BJ (cell line): ENCODE data around the gene ZNF883. TPM values are rescaled to one million over a fixed set of nuclear protein-coding genes. Genes with fewer than 3 reads are reported as not detected.
A peak's percentile ranks its signal among the peaks of the same experiment; 100 is the strongest.

Experiments
- CTCF ChIA-PET: fragments of 350-600 bp; formaldehyde crosslinking; extraction: SDS; loops from one replicate; lab custom pipeline; 2021; ENCODE audit warnings: antibody characterized with exemption, inconsistent platforms; lab: Yijun Ruan, JAX
- POLR2A ChIA-PET: fragments of 300-600 bp; sonication (Branson Sonifier 250); formaldehyde crosslinking; extraction: SDS; loops from one replicate; lab custom pipeline; 2021; ENCODE audit warnings: antibody characterized with exemption; lab: Charles Lee
- DNase-seq: peaks from one replicate; pipeline ENCODE4 v3.0.0-alpha.2; 2011; ENCODE audit warnings: low read depth
- H3K27me3 ChIP-seq: 2 replicates; pipeline ENCODE4 v1.6.0; 2011; ENCODE audit warnings: low read length; ENCODE audit not compliant: control insufficient read depth, insufficient read depth
- H3K36me3 ChIP-seq: 2 replicates; pipeline ENCODE4 v1.5.1; 2011; ENCODE audit warnings: low read length; ENCODE audit not compliant: control insufficient read depth, insufficient read depth
- H3K4me3 ChIP-seq: 2 replicates; pipeline ENCODE4 v1.5.1; 2011; ENCODE audit warnings: low read depth, mild to moderate bottlenecking, control low read depth, low read length
- polyA plus RNA-seq: library from polyadenylated mRNA; depleted of rRNA; stranded (reverse); fragments of >200 nt; gene quantifications from 2 replicates; pipeline ENCODE4 v1.2.3, GENCODE V29; 2011
- TF ChIP-seq, protein P1 (sequence below): IDR thresholded peaks from 2 replicates; pipeline ENCODE4 v1.5.1; 2011; ENCODE audit warnings: low read depth, mild to moderate bottlenecking, control low read depth, inconsistent platforms, low read length, moderate library complexity; ENCODE audit not compliant: insufficient read depth

ZNF883 gene
- polyA plus RNA-seq, 1 experiment, result 0.53 TPM

DNA sequence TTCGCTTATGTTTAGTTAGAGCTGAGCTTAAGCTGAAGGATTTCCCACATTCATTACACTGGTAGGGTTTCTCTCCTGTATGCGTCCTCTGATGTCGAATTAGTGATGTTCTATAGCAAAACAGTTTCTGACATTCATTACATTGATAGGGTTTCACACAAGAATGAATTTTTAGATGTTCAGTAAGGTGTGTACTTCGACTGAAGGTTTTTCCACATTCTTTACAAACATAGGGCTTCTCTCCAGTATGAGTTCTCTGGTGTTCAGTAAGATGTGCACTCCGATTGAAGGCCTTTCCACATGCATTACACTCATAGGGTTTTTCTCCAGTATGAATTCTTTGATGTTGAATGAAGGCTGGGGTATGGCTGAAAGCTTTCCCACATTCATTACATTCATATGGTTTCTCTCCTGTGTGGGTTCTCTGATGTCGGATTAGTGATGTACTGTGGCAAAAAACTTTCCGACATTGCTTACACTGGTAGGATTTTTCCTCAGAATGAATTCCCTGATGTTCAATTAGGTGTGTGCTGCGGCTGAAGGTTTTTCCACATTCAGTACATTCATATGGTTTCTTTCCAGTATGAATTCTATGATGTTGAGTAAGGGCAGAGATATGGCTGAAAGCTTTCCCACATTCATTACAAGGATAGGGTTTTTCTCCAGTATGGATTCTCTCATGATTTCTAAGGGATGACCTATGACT, 14.6 kb downstream of the ZNF883 start:
- POLR2A ChIA-PET, result no interaction called here
- Histone ChIP-seq H3K4me3 (no peak overlapping the region), H3K27me3 (no peaks in the 10 kb centered on the region), H3K36me3 (no peaks in the 10 kb centered on the region)
- CTCF ChIA-PET, result no interaction called here
- DNase-seq, result no peak
- TF ChIP-seq, protein P1, sequence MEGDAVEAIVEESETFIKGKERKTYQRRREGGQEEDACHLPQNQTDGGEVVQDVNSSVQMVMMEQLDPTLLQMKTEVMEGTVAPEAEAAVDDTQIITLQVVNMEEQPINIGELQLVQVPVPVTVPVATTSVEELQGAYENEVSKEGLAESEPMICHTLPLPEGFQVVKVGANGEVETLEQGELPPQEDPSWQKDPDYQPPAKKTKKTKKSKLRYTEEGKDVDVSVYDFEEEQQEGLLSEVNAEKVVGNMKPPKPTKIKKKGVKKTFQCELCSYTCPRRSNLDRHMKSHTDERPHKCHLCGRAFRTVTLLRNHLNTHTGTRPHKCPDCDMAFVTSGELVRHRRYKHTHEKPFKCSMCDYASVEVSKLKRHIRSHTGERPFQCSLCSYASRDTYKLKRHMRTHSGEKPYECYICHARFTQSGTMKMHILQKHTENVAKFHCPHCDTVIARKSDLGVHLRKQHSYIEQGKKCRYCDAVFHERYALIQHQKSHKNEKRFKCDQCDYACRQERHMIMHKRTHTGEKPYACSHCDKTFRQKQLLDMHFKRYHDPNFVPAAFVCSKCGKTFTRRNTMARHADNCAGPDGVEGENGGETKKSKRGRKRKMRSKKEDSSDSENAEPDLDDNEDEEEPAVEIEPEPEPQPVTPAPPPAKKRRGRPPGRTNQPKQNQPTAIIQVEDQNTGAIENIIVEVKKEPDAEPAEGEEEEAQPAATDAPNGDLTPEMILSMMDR, result no peak

DNA sequence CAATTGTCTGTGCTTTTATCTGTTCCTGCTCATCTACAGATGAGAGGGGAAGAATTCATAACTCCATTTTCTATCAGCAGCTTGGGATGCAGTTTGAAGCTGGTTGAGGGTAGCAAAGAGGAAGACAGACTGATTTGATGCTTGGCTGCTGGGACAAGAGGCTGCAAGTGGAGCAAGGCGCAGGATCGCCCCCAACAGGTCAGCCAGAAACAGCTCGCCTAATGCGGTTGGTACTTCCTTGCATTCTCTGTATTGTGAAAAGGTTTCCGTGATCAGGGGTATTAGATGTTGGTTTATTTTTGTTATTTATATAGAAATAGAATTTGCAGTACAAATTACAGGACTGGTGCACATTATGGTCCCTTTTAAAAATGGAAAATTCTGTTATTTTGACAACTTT, 40.6 kb downstream of the ZNF883 start:
- no peak for DNase-seq
- ChIA-PET CTCF (interaction anchor here (0.7 kb wide), 1 partner anchor 11 kb away, joined by 4 read pairs; no protein-coding TSS in a partner anchor), POLR2A (no interaction called here)
- TF ChIP-seq, protein P1, result peak; percentile 15; the same call in 1 of the 2 replicates
- Histone ChIP-seq H3K4me3 (no peak overlapping the region), H3K27me3 (no peaks in the 10 kb centered on the region; the same call in 1 of the 2 replicates), H3K36me3 (no peaks in the 10 kb centered on the region)

DNA sequence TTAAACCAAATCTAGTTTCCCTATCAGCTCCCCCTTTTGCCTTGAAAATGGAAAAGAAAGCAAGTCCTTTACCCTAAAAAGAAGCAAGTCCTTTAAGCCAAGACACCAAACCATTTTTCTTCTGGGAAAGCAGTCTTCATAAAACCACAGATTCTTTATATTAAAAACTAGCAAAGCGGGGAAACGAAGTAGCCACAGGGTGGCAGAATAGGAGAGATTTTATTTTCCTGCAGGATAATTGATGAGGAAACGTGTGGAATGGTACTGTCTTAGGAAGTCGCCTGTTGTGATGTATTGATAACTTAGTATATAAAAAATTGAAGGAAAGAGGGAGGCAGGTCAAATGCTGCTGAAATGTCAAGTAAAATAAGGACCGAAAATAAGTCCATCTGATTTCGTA, 41.1 kb downstream of the ZNF883 start:
- ChIA-PET POLR2A (no interaction called here), CTCF (no interaction called here)
- no peak for DNase-seq
- Histone ChIP-seq H3K27me3 (no peaks in the 10 kb centered on the region; the same call in 1 of the 2 replicates), H3K4me3 (no peak overlapping the region), H3K36me3 (no peaks in the 10 kb centered on the region)
- TF ChIP-seq, protein P1, result no peak

DNA sequence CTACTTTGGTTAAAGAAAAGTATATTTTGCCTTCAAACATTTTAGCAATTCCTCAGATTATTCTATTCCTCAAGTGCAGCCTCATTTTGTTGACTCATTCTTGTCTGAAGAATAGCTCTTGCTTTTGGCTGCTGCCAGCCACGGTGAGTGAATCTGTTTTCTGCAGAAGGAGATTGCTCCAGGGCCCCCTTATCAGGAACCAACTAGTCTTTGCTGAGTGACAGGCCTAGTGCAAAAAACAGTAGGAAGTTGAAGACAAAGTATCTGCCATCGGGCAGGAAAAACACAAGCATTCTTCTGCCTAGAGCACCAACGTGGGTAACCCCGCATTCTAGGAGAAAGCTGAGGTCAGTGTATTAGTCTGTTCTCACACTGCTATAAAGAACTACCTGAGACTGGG, 42.3 kb downstream of the ZNF883 start:
- CTCF ChIA-PET, result interaction anchor here (1.0 kb wide), 1 partner anchor 9 kb away, joined by 5 read pairs; no protein-coding TSS in a partner anchor
- POLR2A ChIA-PET, result no interaction called here
- no peak for DNase-seq
- Histone ChIP-seq H3K4me3 (no peak overlapping the region), H3K27me3 (no peaks in the 10 kb centered on the region; the same call in 1 of the 2 replicates), H3K36me3 (no peaks in the 10 kb centered on the region)
- TF ChIP-seq, protein P1, result no peak

DNA sequence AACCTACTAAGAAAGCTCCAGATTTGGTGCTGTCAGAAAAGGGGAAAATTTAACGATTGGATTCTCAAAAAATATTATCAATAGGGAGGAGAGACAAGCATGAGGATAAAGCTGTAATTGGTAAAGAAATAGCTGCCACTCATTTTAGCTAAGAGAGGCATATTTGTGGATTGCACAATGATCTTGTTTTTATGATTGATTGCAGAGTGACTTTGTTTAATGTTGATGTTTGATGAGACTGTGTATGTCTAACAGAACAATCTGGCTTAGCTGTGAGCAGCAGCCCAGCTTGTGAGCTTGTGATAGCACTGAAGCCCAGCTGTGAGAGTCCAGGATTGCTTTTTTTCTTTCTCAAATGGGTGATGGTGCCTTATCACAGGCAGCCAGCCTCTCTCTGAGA, 56.4 kb downstream of the ZNF883 start:
- Histone ChIP-seq H3K4me3 (no peak overlapping the region), H3K36me3 (no peaks in the 10 kb centered on the region), H3K27me3 (no peaks in the 10 kb centered on the region; the same call in 1 of the 2 replicates)
- CTCF ChIA-PET, result no interaction called here
- TF ChIP-seq, protein P1, result no peak
- no peak for DNase-seq
- POLR2A ChIA-PET, result no interaction called here
